ENCODE results near the gene PDCD1. TPM values are rescaled to one million over a fixed set of nuclear protein-coding genes. Genes with fewer than 3 reads are reported as not detected.
"Not testable (repeated sequence)": the region's sequence is repeated elsewhere in the genome, so short reads cannot be mapped to it uniquely, and the experiment has no call there.

Gene PDCD1
- total and polyA plus RNA-seq, 10 of the 15 experiments (the other 5 are each of a cell fraction or from before 2014, with no cell fraction given) = 0.62 to 6.4 (median 2.9) TPM; not detected in 2

DNA sequence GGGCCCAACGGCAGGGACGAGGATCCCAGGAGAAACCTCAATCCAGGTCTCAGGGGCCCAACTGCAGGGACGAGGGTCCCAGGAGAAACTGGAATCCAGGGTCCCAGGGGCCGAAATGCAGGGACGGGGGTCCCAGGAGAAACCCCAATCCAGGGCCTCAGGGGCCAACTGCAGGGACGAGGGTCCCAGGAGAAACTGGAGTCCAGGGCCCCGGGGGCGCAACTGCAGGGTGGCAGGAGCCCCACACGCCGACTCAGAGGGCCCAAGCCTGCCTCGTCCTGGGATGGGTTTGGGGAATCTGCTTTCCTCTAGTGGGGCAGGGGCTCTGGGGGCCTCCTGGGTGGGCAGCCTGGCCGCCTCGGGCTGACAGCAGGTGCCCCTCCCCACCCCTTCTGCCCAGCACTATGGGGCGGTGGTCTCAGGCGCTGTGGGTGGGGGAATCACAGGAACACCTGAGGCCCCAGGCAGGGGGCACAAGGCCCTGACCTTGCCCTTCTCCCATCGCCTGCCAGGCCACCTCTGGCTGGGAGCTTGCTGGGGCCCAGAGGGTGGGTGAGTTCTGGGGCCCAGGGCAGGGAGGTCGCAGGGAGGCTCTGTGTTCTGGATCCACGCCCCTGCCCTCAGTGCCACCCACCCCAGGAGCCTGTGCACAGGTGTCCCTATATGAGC, 18.0 kb upstream of the PDCD1 start (continued):
- no peak for TF ChIP-seq MYC (IDR thresholded peaks at IDR 0.05; ENCODE audit: insufficient read depth, insufficient read length, insufficient replicate concordance, low read length, severe bottlenecking)
- TF ChIP-seq, protein P1, sequence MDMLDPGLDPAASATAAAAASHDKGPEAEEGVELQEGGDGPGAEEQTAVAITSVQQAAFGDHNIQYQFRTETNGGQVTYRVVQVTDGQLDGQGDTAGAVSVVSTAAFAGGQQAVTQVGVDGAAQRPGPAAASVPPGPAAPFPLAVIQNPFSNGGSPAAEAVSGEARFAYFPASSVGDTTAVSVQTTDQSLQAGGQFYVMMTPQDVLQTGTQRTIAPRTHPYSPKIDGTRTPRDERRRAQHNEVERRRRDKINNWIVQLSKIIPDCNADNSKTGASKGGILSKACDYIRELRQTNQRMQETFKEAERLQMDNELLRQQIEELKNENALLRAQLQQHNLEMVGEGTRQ (IDR thresholded peaks at IDR 0.05; ENCODE audit: borderline replicate concordance, low read depth, low read length) = no peak

DNA sequence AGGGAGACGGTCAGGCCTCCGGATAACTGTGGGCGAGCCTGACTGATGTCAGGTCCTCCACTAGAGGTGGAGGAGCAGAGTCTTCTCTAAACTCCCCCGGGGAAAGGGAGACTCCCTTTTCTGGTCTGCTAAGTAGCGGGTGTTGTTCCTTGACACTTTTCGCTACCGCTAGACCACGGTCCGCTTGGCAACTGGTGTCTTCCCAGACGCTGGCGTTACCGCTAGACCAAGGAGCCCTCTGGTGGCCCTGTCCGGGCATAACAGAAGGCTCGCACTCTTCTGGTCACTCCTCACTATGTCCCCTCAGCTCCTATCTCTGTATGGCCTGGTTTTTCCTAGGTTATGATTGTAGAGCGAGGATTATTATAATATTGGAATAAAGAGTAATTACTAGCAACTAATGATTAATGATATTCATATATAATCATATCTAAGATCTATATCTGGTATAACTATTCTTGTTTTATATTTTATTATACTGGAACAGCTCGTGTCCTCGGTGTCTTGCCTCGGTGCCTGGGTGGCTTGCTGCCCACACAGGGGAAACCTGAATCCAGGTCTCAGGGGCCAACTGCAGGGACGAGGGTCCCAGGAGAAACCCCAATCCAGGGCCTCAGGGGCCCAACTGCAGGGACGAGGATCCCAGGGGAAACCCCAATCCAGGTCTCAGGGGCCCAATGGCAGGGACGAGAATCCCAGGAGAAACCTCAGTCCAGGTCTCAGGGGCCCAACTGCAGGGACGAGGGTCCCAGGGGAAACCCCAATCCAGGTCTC, 17.2 kb upstream of the PDCD1 start:
- H3K9me3 ChIP-seq (replicated peaks; ENCODE audit: control insufficient read depth, insufficient read depth, low read length); POLR2A ChIA-PET; ATAC-seq; H3K9ac ChIP-seq (ENCODE audit: control insufficient read depth, insufficient read depth, low read length); H3K4me1 ChIP-seq (ENCODE audit: control insufficient read depth, insufficient read depth, low read length); H3K79me2 ChIP-seq (ENCODE audit: control insufficient read depth, insufficient read depth, low read length); H3K36me3 ChIP-seq (ENCODE audit: control insufficient read depth in 2 of 2, insufficient read depth in 2 of 2, low read length in 1 of 2); H3K4me3 ChIP-seq; H3K4me2 ChIP-seq (ENCODE audit: control insufficient read depth, insufficient read depth); H3K27ac ChIP-seq (ENCODE audit: control insufficient read depth, insufficient read depth); H2AFZ ChIP-seq (ENCODE audit: control insufficient read depth, low read depth, low read length); H4K20me1 ChIP-seq (ENCODE audit: control insufficient read depth, insufficient read depth); BruUV-seq (replicated peaks); DNase-seq (ENCODE audit: low read depth, low spot score); H3K27me3 ChIP-seq (replicated peaks in 1 of 2; ENCODE audit: control insufficient read depth in 2 of 2, insufficient read depth in 2 of 2, low read length in 1 of 2): not testable (repeated sequence)
- RAD21 ChIA-PET (ENCODE audit: unreplicated experiment) = interaction anchor here (1.0 to 2.0 kb wide), 2 partner anchors 142 to 174 kb away, joined by 3 to 7 read pairs; partner anchors contain the start of genes D2HGDH and ING5
- 20% methylated on average over 21 of the region's 22 CpGs for WGBS (ENCODE audit: insufficient coverage, insufficient replicate concordance, low lambda C conversion rate, missing lambda C conversion rate)
- in situ Hi-C loops (cut with MboI) = loop anchor here (5.0 to 10.0 kb wide), 3 partner anchors 174 to 524 kb away; partner anchors contain the start of gene ING5
- peak; percentile 35 for FAIRE-seq
- intact Hi-C loops (cut with micrococcal nuclease; ENCODE audit: unreplicated experiment) = loop anchor here (1.0 kb wide), 1 partner anchor 104 kb away; no protein-coding TSS in a partner anchor
- CTCF ChIA-PET = interaction anchor here (0.6 to 1.2 kb wide), 5 partner anchors 15 to 278 kb away, joined by 3 to 5 read pairs (median 3); no protein-coding TSS in a partner anchor
- SMC1A ChIA-PET (ENCODE audit: uncharacterized antibody, unreplicated experiment) = interaction anchor here (0.7 to 1.0 kb wide), 2 partner anchors 174 to 188 kb away, joined by 3 read pairs; partner anchors contain the start of gene ING5
- TF ChIP-seq, protein P2, sequence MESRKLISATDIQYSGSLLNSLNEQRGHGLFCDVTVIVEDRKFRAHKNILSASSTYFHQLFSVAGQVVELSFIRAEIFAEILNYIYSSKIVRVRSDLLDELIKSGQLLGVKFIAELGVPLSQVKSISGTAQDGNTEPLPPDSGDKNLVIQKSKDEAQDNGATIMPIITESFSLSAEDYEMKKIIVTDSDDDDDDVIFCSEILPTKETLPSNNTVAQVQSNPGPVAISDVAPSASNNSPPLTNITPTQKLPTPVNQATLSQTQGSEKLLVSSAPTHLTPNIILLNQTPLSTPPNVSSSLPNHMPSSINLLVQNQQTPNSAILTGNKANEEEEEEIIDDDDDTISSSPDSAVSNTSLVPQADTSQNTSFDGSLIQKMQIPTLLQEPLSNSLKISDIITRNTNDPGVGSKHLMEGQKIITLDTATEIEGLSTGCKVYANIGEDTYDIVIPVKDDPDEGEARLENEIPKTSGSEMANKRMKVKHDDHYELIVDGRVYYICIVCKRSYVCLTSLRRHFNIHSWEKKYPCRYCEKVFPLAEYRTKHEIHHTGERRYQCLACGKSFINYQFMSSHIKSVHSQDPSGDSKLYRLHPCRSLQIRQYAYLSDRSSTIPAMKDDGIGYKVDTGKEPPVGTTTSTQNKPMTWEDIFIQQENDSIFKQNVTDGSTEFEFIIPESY (IDR thresholded peaks at IDR 0.05) = 0 out of 2 replicates have a peak, but pooled peaks have one; percentile 26
- 0 out of 2 replicates have a peak, but pooled peaks have one; percentile 4 for TF ChIP-seq SMC3 (IDR thresholded peaks at IDR 0.05; ENCODE audit: borderline replicate concordance, low read length)
- peak; percentile 78 for TF ChIP-seq MEF2B (IDR thresholded peaks at IDR 0.05; ENCODE audit: partially characterized antibody, poor library complexity, severe bottlenecking)
- TF ChIP-seq BHLHE40 (IDR thresholded peaks at IDR 0.05; ENCODE audit: borderline replicate concordance in 1 of 2, low read depth in 2 of 2, low read length in 1 of 2) = peak in 1 of 2 experiments; percentile 36; a peak in 1 of 4 replicates
- 0 out of 2 replicates have a peak, but pooled peaks have one; percentile 44 for TF ChIP-seq CBX5 (IDR thresholded peaks at IDR 0.05; ENCODE audit: low read depth)
- TF ChIP-seq, protein P3, sequence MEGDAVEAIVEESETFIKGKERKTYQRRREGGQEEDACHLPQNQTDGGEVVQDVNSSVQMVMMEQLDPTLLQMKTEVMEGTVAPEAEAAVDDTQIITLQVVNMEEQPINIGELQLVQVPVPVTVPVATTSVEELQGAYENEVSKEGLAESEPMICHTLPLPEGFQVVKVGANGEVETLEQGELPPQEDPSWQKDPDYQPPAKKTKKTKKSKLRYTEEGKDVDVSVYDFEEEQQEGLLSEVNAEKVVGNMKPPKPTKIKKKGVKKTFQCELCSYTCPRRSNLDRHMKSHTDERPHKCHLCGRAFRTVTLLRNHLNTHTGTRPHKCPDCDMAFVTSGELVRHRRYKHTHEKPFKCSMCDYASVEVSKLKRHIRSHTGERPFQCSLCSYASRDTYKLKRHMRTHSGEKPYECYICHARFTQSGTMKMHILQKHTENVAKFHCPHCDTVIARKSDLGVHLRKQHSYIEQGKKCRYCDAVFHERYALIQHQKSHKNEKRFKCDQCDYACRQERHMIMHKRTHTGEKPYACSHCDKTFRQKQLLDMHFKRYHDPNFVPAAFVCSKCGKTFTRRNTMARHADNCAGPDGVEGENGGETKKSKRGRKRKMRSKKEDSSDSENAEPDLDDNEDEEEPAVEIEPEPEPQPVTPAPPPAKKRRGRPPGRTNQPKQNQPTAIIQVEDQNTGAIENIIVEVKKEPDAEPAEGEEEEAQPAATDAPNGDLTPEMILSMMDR (IDR thresholded peaks at IDR 0.05 in 2 of 3, conservative IDR thresholded peaks at IDR 0.05 in 1 of 3; ENCODE audit: control insufficient read depth in 2 of 3, extremely low read depth in 1 of 3, insufficient read depth in 1 of 3, low read depth in 3 of 3, low read length in 3 of 3) = peak; percentile 2 to 38 (median 31); a peak in 2 of 6 replicates
- peak; percentile 34 to 37; a peak in 2 of 4 replicates for TF ChIP-seq IKZF2 (IDR thresholded peaks at IDR 0.05)
- TF ChIP-seq PAX5 (IDR thresholded peaks at IDR 0.05; ENCODE audit: borderline replicate concordance, low read depth, low read length) = peak; percentile 66; the same call in 1 of the 2 replicates
- 0 out of 2 replicates have a peak, but pooled peaks have one; percentile 36 for TF ChIP-seq NBN (IDR thresholded peaks at IDR 0.05)
